Erythroblast (primary cell): ENCODE results near the gene CCDC57.

ENCODE experiments used
- GATA1 ChIP-seq: IDR thresholded peaks from 2 replicates; pipeline ENCODE4 v1.6.1; 2011; ENCODE audit warnings: low read depth, mild to moderate bottlenecking, control low read depth, low read length, moderate library complexity
- POLR2A ChIP-seq: IDR thresholded peaks from 2 replicates; pipeline ENCODE4 v1.6.1; 2011; ENCODE audit warnings: mild to moderate bottlenecking, low read length

DNA sequence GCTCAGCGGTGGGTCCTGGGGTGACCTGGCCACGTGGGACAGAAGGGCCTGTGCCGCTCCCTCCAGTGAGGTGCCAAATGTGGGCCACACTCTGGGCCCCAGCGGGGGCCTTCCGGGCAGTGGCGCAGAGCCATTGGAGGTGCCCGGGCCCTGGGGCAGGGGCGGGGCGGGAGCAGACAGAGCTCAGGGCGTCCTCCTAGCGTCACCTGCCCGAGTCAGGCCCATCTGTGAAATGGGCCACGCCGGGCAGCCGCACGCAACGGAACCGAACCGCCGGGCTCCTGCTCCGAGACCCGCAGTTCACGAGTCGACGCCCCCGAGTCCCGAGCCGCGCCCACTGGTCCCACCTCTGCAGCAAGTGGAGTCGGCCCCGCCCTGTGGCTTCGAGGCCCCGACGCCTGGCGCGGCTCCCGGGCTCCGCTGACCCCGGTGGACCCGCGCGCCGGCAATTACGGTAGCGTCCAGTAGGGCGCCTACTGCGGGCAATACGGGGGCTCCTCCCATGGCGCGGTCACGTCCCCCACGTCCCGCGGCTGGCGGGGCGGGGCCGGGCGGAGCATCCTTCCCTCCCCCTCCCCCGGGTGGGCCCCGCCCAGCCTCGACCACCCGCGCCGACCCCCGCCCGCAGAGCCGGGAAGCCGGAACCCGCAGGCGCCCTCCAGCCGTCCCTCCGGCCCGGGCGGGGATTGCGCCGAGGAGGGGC, 18.1 kb upstream of the CCDC57 start:
- no peak for TF ChIP-seq POLR2A
- no peak for TF ChIP-seq GATA1
